Colonic mucosa (tissue), 4 donors: ENCODE data around the gene SUSD4. TPM values are rescaled to one million over a fixed set of nuclear protein-coding genes. Genes with fewer than 3 reads are reported as not detected.

ENCODE experiments used
- DNase-seq: peaks from one replicate; pipeline ENCODE4 v3.0.0-alpha.2; 2020
- H3K27ac ChIP-seq: fragments of 200-600 bp; one replicate; pipeline ENCODE4 v1.8.0; 2021
- H3K27me3 ChIP-seq: fragments of 200-600 bp; one replicate; pipeline ENCODE4 v1.8.0; 2021
- H3K36me3 ChIP-seq: fragments of 200-600 bp; one replicate; pipeline ENCODE4 v1.8.0; 2021
- H3K4me1 ChIP-seq: fragments of 200-600 bp; one replicate; pipeline ENCODE4 v1.8.0; 2021; ENCODE audit warnings: mild to moderate bottlenecking
- H3K4me3 ChIP-seq: fragments of 200-600 bp; one replicate; pipeline ENCODE4 v1.8.0; 2021
- H3K9ac ChIP-seq, 2 donors: one replicate each; pipeline ENCODE4 v1.7.0; 2013; ENCODE audit warnings: control low read depth in 2 of 2, low read depth in 2 of 2, low read length in 2 of 2
- H3K9me3 ChIP-seq: fragments of 200-600 bp; one replicate; pipeline ENCODE4 v1.8.0; 2021
- CTCF ChIP-seq: fragments of 200-600 bp; IDR thresholded peaks from one replicate; pipeline ENCODE4 v1.8.0; 2022; ENCODE audit warnings: antibody characterized with exemption, mild to moderate bottlenecking
- intact Hi-C: fragments of 100-400 bp; cut with DNase I; formaldehyde crosslinking; loops from one replicate; pipeline ENCODE4 v1.14.1; 2022
- total RNA-seq, 2 donors: library from RNA; stranded (reverse); fragmentation: NEBNext Ultra II Directional in 1 of 2; extraction: Animal tissue kit (Norgen Biotek cat#: 25700) in 1 of 2; gene quantifications; one replicate each; pipeline ENCODE4 v1.2.1, GENCODE V29; 2021
- donor health status: healthy.
- donor health status: DM: no; HTN: no; CAD: no.
- donor health status: DM: no; HTN: no; CAD: no.

The SUSD4 gene
- total RNA-seq, 2 donors from 2014 or later = 0.15 to 0.37 TPM

- H3K4me1 ChIP-seq = no peaks in the 10 kb centered on the region
- H3K9me3 ChIP-seq = no peaks in the 10 kb centered on the region
- no peak overlapping the region for H3K4me3 ChIP-seq
- no peaks in the 10 kb centered on the region for H3K27me3 ChIP-seq
- H3K9ac ChIP-seq = no peak overlapping the region
- H3K27ac ChIP-seq = no peak overlapping the region
- H3K36me3 ChIP-seq = no peaks in the 10 kb centered on the region
- intact Hi-C loops = no loop called here
- TF ChIP-seq CTCF = no peak
- no peak for DNase-seq
These were observed 130.4 kb downstream of the SUSD4 start for GRCh38 chr1:223233410-223234169.

- no peaks in the 10 kb centered on the region for H3K9me3 ChIP-seq
- H3K27ac ChIP-seq = no peak overlapping the region
- no peaks in the 10 kb centered on the region for H3K4me1 ChIP-seq
- H3K36me3 ChIP-seq = no peaks in the 10 kb centered on the region
- H3K27me3 ChIP-seq = no peaks in the 10 kb centered on the region
- H3K4me3 ChIP-seq = no peak overlapping the region
- no peak for DNase-seq
- H3K9ac ChIP-seq = no peak overlapping the region
- TF ChIP-seq CTCF = no peak
- intact Hi-C loops = no loop called here
These were observed 131.0 kb downstream of the SUSD4 start for GRCh38 chr1:223233019-223233409.

GRCh38 chr1:223231581-223231980 is 132.4 kb downstream of the SUSD4 start:
- Histone ChIP-seq H3K27me3 (no peaks in the 10 kb centered on the region), H3K36me3 (no peaks in the 10 kb centered on the region), H3K4me3 (no peak overlapping the region), H3K9me3 (no peaks in the 10 kb centered on the region), H3K27ac (no peak overlapping the region), H3K9ac (no peak overlapping the region), H3K4me1 (no peaks in the 10 kb centered on the region)
- no peak for TF ChIP-seq CTCF
- intact Hi-C loops = no loop called here
- DNase-seq = no peak

- Histone ChIP-seq H3K27me3 (no peaks in the 10 kb centered on the region), H3K4me3 (no peak overlapping the region), H3K9ac (no peak overlapping the region), H3K4me1 (no peaks in the 10 kb centered on the region), H3K9me3 (no peaks in the 10 kb centered on the region), H3K27ac (no peak overlapping the region), H3K36me3 (no peaks in the 10 kb centered on the region)
- no peak for DNase-seq
- no peak for TF ChIP-seq CTCF
- intact Hi-C loops = no loop called here
These were observed 132.9 kb downstream of the SUSD4 start for GRCh38 chr1:223231011-223231572.

GRCh38 chr1:223230161-223230881 is 133.7 kb downstream of the SUSD4 start:
- DNase-seq = no peak

More at GRCh38 chr1:223230161-223230881, 133.7 kb downstream of the SUSD4 start:
- Histone ChIP-seq H3K9me3 (no peaks in the 10 kb centered on the region), H3K36me3 (no peaks in the 10 kb centered on the region), H3K4me1 (no peaks in the 10 kb centered on the region), H3K4me3 (no peak overlapping the region), H3K27ac (no peak overlapping the region), H3K9ac (no peak overlapping the region), H3K27me3 (no peaks in the 10 kb centered on the region)
- TF ChIP-seq CTCF = no peak
- intact Hi-C loops = no loop called here
